Neural crest cell (in vitro differentiated cells): ENCODE measurements around the gene ERC1. TPM values are rescaled to one million over a fixed set of nuclear protein-coding genes. Genes with fewer than 3 reads are reported as not detected.

Experiments
- DNase-seq: peaks from one replicate; pipeline ENCODE4 v3.0.0; 2021; ENCODE audit warnings: low read depth, mixed read lengths, low spot score
- H3K27ac Mint-ChIP-seq: one replicate; pipeline ENCODE4 v1.8.0; 2021; ENCODE audit warnings: mild to moderate bottlenecking, mixed read lengths; ENCODE audit not compliant: unreplicated experiment
- H3K27me3 Mint-ChIP-seq: 2 replicates; pipeline ENCODE4 v1.8.0; 2021; ENCODE audit warnings: low read depth, mild to moderate bottlenecking, mixed read lengths
- H3K36me3 Mint-ChIP-seq: 2 replicates; pipeline ENCODE4 v1.8.0; 2021; ENCODE audit warnings: low read depth, mild to moderate bottlenecking, mixed read lengths
- H3K4me1 Mint-ChIP-seq: 2 replicates; pipeline ENCODE4 v1.8.0; 2021; ENCODE audit warnings: mixed read lengths
- H3K4me3 Mint-ChIP-seq: one replicate; pipeline ENCODE4 v1.8.0; 2021; ENCODE audit warnings: mild to moderate bottlenecking, mixed read lengths
- H3K9me3 Mint-ChIP-seq: 2 replicates; pipeline ENCODE4 v1.8.0; 2021; ENCODE audit warnings: mixed read lengths
- CTCF ChIP-seq: fragments of 200-600 bp; sonication (generic); conservative IDR thresholded peaks from 2 replicates; pipeline ENCODE4 v1.5.0; 2021; ENCODE audit warnings: antibody characterized with exemption, mild to moderate bottlenecking
- total RNA-seq: library from RNA; stranded (reverse); gene quantifications from 2 replicates; pipeline ENCODE4 v1.2.1, GENCODE V29; 2021

ERC1 gene
- total RNA-seq, 1 donor from 2014 or later, result 38.9 TPM

GRCh38 chr12:1001507-1001906 is 10.5 kb downstream of the ERC1 start:
- no peak for TF ChIP-seq CTCF
- Mint-ChIP-seq H3K4me1 (peaks cover 10% of the 10 kb centered on the region), H3K4me3 (no peak overlapping the region), H3K9me3 (no peaks in the 10 kb centered on the region), H3K27ac (no peak overlapping the region), H3K27me3 (peaks cover 14% of the 10 kb centered on the region), H3K36me3 (no peaks in the 10 kb centered on the region)
- no peak for DNase-seq

- peaks cover 9% of the 10 kb centered on the region for H3K27me3 Mint-ChIP-seq
- H3K9me3 Mint-ChIP-seq, result no peaks in the 10 kb centered on the region
- H3K4me3 Mint-ChIP-seq, result no peak overlapping the region
- H3K27ac Mint-ChIP-seq, result no peak overlapping the region
- no peak for TF ChIP-seq CTCF
- DNase-seq, result no peak
- H3K36me3 Mint-ChIP-seq, result no peaks in the 10 kb centered on the region
- H3K4me1 Mint-ChIP-seq, result peaks cover 10% of the 10 kb centered on the region
Measured at GRCh38 chr12:1003600-1004271, 12.7 kb downstream of the ERC1 start.

- no peaks in the 10 kb centered on the region for H3K36me3 Mint-ChIP-seq
- H3K4me3 Mint-ChIP-seq, result no peak overlapping the region
- H3K27ac Mint-ChIP-seq, result no peak overlapping the region
- TF ChIP-seq CTCF, result no peak
- peaks cover 10% of the 10 kb centered on the region for H3K4me1 Mint-ChIP-seq
- H3K9me3 Mint-ChIP-seq, result no peaks in the 10 kb centered on the region
- H3K27me3 Mint-ChIP-seq, result peaks cover 7% of the 10 kb centered on the region
- DNase-seq, result no peak
Measured at GRCh38 chr12:1006255-1006654, 15.2 kb downstream of the ERC1 start.

- Mint-ChIP-seq H3K27ac (no peak overlapping the region), H3K4me3 (no peak overlapping the region), H3K9me3 (no peaks in the 10 kb centered on the region), H3K27me3 (peaks cover 7% of the 10 kb centered on the region), H3K4me1 (peaks cover 10% of the 10 kb centered on the region), H3K36me3 (no peaks in the 10 kb centered on the region)
- no peak for DNase-seq
- no peak for TF ChIP-seq CTCF
Measured at GRCh38 chr12:1007276-1007675, 16.3 kb downstream of the ERC1 start.

- DNase-seq, result no peak
- no peak for TF ChIP-seq CTCF
- Mint-ChIP-seq H3K9me3 (no peaks in the 10 kb centered on the region), H3K27ac (no peak overlapping the region), H3K4me1 (peaks cover 10% of the 10 kb centered on the region), H3K4me3 (no peak overlapping the region), H3K27me3 (peaks cover 7% of the 10 kb centered on the region), H3K36me3 (no peaks in the 10 kb centered on the region)
Measured at GRCh38 chr12:1007994-1008393, 17.0 kb downstream of the ERC1 start.
